ENCODE results near the gene TRAF3IP3.

- TF ChIP-seq GATA3 (IDR thresholded peaks at IDR 0.05; ENCODE audit: low read depth, low read length) (no peak), GATA2 (IDR thresholded peaks at IDR 0.05; ENCODE audit: low read depth, low read length) (no peak)
Measured at GRCh38 chr1:209747580-209748262, 8.1 kb upstream of the TRAF3IP3 start.

Data from SH-SY5Y (cell line).